ENCODE results near the gene DCTD.
"Not testable (repeated sequence)": the region's sequence is repeated elsewhere in the genome, so short reads cannot be mapped to it uniquely, and the experiment has no call there.

DCTD gene

DNA sequence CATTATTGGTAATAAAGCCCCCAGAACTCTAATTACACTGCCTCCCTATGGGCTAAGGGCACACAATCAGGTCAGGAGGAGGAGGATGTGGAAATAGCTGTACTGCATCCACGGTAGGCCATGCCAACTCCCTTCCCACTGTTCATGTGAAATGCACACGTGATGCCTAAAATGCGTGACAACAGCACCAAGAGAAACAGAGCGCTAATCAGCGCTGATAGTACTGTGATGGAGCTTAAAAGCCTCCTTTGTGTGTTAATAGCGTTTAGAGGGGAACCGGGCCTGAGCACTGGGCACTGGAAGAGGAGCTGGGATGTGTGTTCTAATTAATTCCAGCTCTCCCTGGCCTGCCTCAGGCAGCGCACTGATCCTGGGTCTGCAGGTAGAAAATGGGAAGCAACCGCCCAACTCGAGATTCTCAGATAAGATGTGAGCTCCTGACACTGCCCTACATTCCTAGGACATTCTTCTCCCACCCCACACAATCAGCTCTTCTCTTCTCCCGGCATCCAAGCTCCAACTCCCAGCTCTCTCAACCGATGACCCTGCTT, 12.9 kb downstream of the DCTD start:
- TF ChIP-seq, protein P1, sequence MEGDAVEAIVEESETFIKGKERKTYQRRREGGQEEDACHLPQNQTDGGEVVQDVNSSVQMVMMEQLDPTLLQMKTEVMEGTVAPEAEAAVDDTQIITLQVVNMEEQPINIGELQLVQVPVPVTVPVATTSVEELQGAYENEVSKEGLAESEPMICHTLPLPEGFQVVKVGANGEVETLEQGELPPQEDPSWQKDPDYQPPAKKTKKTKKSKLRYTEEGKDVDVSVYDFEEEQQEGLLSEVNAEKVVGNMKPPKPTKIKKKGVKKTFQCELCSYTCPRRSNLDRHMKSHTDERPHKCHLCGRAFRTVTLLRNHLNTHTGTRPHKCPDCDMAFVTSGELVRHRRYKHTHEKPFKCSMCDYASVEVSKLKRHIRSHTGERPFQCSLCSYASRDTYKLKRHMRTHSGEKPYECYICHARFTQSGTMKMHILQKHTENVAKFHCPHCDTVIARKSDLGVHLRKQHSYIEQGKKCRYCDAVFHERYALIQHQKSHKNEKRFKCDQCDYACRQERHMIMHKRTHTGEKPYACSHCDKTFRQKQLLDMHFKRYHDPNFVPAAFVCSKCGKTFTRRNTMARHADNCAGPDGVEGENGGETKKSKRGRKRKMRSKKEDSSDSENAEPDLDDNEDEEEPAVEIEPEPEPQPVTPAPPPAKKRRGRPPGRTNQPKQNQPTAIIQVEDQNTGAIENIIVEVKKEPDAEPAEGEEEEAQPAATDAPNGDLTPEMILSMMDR (IDR thresholded peaks at IDR 0.05; ENCODE audit: control insufficient read depth, extremely low read depth, insufficient read depth), result no peak
- DNase-seq (ENCODE audit: low read depth), result no peak
- no peak overlapping the region for H3K4me3 ChIP-seq (ENCODE audit: low read depth, low read length)

DNA sequence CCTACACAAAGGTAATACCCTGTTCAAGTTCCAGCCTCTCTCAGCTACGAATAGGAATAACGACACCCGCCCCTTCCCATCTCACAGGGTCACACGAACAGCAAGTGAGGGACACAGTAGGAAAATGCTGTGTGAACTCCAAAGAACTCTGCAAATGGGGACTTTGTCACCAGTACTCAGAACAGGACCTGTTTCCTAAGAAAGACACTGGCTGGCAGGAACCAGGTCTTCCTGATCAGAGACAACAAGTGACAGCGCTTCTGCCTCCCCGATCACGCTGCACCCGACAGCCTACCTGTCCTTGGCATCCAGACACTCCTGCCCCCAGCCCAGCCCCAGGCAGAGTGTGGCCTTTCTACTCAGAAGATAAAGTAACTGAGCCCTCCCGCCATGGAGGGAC, 14.2 kb downstream of the DCTD start:
- H3K4me3 ChIP-seq (ENCODE audit: low read depth, low read length), result no peak overlapping the region
- DNase-seq (ENCODE audit: low read depth), result no peak
- TF ChIP-seq, protein P1 (IDR thresholded peaks at IDR 0.05; ENCODE audit: control insufficient read depth, extremely low read depth, insufficient read depth), result no peak

DNA sequence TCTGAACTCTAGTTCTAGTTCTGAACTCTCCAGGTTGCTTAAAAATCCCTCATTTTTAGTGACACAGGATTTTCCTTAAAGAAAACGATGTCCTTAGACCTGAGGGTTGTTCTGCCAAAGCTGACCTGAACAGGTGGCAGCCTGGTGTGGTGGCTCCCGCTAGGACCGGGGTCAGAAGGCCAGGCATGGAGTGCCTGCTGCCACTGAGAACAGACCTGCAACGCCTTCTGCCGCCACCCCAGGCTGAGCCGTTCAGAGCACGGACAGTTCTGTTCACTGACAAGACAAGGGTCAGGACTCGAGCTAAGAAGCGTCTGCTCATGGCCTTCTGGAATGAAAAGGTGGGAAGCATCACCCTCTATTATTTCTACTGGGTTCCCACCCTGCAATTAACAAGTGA, 15.8 kb downstream of the DCTD start:
- TF ChIP-seq, protein P1 (IDR thresholded peaks at IDR 0.05; ENCODE audit: control insufficient read depth, extremely low read depth, insufficient read depth), result no peak
- no peak for DNase-seq (ENCODE audit: low read depth)
- no peak overlapping the region for H3K4me3 ChIP-seq (ENCODE audit: low read depth, low read length)

DNA sequence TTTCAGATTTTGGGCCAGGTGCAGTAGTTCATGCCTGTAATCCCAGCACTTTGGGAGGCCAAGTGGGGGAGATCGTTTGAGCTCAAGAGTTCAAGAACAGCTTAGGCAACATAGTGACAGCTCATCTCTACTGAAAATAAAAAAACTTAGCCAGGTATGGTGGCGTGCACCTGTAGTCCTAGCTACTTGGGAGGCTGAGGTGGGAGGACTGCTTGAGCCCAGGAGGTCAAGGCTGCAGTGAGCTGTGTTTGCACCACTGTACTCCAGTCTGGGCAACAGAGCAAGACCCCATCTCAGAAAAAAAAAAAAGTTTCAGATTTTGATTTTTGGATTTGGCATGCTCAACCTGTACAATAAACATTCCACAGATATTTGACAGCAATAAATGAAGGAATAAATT, 17.2 kb downstream of the DCTD start:
- H3K4me3 ChIP-seq (ENCODE audit: low read depth, low read length), result not testable (repeated sequence)

DNA sequence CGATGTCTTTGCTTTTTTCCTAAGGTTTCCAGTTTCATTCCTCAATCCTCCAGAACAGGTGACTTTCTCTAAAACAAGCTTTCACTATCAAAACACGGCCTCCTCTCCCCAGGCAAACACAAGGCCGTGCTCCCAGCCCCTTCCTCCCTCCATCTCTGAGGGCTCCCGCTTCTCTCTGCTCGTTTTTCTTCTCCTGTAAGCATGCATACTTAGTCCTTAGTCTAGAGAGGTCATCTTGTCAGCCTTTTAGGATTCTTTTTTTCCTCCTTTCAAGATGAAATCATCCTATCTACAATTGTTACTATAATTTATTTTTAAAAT, 18.7 kb downstream of the DCTD start:
- TF ChIP-seq, protein P1 (IDR thresholded peaks at IDR 0.05; ENCODE audit: control insufficient read depth, extremely low read depth, insufficient read depth), result no peak
- no peak overlapping the region for H3K4me3 ChIP-seq (ENCODE audit: low read depth, low read length)
- DNase-seq (ENCODE audit: low read depth), result no peak

More for the DNA sequence above, 17.2 kb downstream of the DCTD start:
- not testable (repeated sequence) for DNase-seq (ENCODE audit: low read depth)

DNA sequence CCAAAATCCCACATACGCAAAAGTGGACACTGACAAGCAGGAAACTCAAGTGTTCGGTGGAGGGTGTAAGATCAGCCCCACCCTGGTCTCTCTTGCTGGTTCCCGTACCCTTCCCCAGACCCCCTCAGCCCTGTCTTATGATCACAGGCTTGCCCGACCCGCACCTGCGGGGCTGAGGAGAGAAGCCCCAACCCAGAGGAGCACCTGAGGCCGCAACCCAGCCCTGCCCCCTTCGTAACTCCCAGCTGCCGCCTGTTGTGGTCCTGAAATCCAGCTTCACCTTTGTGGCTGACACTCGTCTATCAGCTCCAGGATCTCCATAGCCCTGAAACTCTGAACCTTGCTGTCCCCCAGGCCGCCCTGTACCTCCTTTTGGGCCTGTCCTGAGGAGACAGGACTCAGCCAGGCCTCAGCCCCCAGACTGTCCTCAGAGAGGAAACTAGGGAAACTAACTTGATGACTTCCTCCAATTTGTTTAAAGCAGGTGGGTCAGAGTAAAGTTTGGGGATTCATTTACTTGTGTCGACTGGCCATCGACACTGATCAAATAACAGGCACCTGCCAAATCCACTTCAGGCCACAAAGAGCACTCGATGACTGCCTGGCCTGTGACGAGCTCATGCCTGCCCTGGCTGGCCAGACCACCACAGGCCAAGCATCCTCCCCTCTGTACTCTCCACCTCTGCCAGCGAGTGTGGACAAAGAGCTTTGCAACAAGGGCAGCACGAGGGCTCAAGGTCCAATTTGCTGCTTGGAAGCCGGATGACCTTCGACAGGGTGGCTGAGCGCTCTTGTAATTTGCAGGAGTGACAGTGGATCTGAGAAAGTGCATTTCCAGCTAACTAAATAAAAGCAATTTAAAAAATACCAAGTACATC, 19.3 kb downstream of the DCTD start:
- no peak for DNase-seq (ENCODE audit: low read depth)
- H3K4me3 ChIP-seq (ENCODE audit: low read depth, low read length), result no peak overlapping the region
- TF ChIP-seq, protein P1 (IDR thresholded peaks at IDR 0.05; ENCODE audit: control insufficient read depth, extremely low read depth, insufficient read depth), result no peak

DNA sequence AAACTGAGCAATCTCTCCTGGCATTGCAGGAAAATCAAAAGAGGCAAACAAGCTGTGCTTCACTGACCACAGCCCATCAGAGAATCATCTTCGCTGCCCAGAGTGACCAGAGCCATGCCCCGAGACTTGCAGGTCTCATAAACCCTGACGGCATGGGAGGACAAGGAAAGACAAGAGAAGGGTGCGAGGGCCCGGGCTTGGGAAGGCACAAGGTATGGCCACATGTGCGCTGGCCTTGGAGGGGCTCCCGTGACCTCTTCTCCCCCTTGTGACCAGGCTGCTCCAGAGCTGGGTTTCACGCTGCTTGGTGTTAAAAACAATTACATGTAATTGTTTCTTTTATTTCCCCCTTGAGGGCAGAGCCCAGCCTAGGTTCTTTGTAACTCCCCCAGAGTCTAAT, 20.8 kb downstream of the DCTD start:
- no peak for DNase-seq (ENCODE audit: low read depth)
- H3K4me3 ChIP-seq (ENCODE audit: low read depth, low read length), result no peak overlapping the region
- TF ChIP-seq, protein P1 (IDR thresholded peaks at IDR 0.05; ENCODE audit: control insufficient read depth, extremely low read depth, insufficient read depth), result no peak
